ENCODE results near the gene CCR7.

CCR7 gene

GRCh38 chr17:40514013-40514875 is 51.0 kb downstream of the CCR7 start:
- no peak for DNase-seq

- no peak for DNase-seq
Observed at GRCh38 chr17:40511667-40512220, 53.5 kb downstream of the CCR7 start.

- DNase-seq: no peak
Observed at GRCh38 chr17:40511136-40511535, 54.1 kb downstream of the CCR7 start.

GRCh38 chr17:40510328-40510648 is 55.0 kb downstream of the CCR7 start:
- DNase-seq: no peak

DNA sequence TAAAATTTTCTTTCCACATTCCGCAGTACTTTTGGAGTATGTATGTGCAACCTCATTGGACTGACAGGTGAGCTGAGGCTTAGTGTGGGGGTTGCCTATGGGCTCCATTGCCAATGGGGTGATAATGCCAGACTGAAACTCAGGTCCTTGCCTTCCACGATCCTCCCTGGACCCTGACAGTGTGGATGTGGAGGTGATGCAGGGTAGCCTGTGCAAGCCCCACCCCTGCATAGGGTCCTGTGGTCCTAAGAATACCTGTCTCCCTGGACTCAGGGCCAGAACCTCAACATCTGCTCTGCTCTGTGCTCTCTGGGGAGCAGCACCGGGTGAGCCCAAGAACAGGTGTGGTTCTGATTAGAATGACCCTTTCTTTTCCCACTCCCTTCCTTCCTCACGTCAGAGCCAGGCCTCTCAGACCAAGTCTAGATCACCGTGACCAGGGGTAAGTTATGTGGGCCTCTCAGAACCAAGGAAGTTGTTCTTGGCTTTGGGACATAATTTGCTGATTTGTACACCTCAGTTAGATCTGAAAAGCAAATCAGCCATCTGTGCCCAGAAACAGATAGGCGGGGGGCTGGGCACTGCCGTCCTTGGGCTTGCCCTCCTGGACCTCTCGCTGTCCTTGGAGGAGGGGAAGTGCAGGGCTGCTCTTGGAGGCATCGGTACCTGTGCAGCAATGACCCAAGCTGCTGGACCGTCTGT is 55.5 kb downstream of the CCR7 start:
- no peak for DNase-seq

- DNase-seq: no peak
Observed at GRCh38 chr17:40506786-40507185, 58.5 kb downstream of the CCR7 start.

Measured in activated T-cell treated with anti-CD3 and anti-CD28 coated beads for 4 hours (primary cell).